ENCODE measurements around the gene IL1B. TPM values are rescaled to one million over a fixed set of nuclear protein-coding genes. Genes with fewer than 3 reads are reported as not detected.

The IL1B gene
- total RNA-seq, 4 donors from 2014 or later = 0.53 to 9.1 TPM; not detected in 2

DNA sequence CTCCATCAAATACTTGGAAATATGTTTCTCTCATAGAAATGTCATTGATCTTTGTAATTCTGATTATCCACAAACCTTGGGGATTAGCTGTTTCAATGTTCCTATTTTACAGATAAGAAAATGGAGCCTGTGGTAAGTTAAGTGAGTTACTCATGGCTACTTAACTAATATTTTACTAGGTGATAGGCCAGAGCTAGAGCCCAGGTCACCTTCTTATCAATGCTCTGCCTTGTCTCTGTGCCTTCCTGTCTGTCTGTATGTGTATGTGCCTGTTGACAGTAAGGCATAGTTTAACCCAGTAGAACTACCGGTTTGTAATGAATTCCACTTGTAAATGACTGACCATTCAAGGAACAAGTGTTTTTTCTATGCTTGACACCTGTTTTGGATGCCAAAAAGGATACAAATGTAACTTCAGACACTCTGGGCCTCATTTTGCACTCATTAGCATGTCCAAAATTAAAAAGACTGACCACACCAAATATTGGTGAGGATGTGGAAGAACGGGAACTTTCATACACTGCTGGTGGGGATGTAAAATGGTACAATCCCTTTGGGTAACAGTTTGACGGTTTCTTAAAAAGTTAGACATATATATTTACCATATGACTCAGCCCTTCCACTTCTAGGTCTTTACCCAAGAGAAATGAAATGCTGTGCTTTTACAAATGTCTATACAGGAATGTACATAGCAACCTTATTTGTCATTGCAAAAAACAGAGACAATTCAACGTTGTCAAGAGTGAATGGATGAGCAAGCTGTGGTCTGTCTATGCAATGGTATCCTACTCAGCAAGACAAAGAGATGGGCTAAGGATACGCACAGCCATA, 32.7 kb downstream of the IL1B start:
- H3K27ac ChIP-seq = no peak overlapping the region
- H3K27me3 ChIP-seq = no peaks in the 10 kb centered on the region
- no peak for DNase-seq

DNA sequence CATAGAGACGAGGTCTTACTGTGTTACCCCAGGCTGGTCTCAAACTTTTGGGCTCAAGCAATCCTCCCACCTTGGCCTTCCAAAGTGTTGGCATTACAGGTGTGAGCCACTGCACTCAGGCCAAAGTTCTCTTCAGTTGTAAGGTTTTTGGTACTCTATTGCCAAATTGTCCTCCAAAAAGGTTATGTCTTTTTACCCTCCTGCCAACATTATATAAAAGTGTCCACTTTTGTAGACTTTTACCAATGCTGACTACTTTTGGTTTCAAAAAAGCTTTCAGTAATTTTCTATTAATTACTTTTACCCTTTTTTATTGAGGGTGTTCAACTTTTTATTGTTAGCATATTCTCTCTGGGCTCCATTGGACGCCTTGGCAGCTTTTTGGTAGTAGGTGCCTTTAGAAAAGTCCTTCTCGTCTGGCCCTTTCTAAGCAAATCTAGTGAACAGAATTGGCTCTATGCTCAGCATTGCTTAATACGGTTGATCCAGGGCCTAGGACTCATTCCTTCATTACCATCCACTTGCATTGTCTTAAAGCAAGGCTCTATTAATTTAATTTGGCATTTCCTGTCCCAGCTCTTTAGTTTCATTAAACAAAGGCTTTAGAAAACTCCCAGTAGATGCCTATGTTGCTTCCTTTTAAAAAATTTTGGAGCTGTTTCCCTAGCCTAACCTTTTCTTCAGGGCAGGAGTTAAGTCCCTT, 35.5 kb downstream of the IL1B start:
- no peaks in the 10 kb centered on the region for H3K36me3 ChIP-seq
- H3K27ac ChIP-seq = no peak overlapping the region
- no peak for DNase-seq
- H3K4me3 ChIP-seq = no peak overlapping the region
- H3K4me1 ChIP-seq = no peaks in the 10 kb centered on the region
- TF ChIP-seq POLR2A (IDR thresholded peaks at IDR 0.05) (no peak), CTCF (IDR thresholded peaks at IDR 0.05) (no peak)
- H3K9me3 ChIP-seq = no peaks in the 10 kb centered on the region
- no peaks in the 10 kb centered on the region for H3K27me3 ChIP-seq

More for the DNA sequence above, 32.7 kb downstream of the IL1B start:
- Histone ChIP-seq H3K4me1 (no peaks in the 10 kb centered on the region), H3K9me3 (no peaks in the 10 kb centered on the region), H3K36me3 (no peaks in the 10 kb centered on the region), H3K4me3 (no peak overlapping the region)
- TF ChIP-seq POLR2A (IDR thresholded peaks at IDR 0.05) = no peak
- TF ChIP-seq CTCF (IDR thresholded peaks at IDR 0.05) = no peak

DNA sequence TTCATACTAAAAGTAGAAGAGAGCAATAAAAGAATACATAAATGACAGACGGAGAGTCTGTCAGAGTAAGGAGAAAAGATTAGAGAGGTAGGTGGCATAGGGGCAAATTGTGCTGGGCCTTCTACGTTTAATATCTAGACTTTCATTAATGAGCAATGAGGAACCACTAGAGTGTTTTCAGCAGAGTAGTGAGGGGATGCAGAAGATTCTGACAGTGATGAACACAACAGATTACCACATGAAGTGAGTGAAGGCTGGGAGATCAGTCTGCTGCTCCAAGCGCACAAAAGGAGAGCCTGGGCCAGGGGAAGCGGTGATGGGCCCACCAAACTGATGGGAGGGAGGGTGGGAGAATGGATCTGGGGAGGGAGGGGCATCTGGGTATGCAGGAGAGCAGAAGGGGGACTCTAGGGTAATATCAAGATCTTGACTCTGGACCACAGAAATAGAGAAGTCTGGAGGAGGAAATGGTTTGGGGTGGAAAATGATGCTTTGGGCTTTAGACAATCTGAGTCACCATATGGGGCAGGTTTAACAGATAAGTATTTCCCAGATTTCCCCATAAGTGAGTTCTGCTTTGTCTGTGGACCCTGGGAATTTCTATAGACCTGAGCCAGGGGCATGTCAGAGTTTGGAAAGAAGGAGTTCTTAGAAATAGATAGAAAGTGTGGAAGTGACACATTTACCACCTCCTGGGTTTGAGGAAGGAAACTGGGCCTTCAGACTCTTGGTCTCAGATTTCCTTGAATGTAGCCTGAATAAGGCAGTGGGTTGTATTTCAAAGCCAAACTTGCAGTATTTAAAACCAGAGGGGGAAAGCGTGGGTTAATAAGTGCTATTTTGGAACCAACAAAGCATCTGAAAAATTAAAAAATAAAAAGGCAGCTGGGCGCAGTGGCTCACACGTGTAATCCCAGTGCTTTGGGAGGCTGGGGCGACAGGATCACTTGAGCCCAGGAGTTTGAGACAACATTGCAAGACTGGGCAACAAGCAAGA, 37.3 kb downstream of the IL1B start:
- H3K9me3 ChIP-seq = no peaks in the 10 kb centered on the region
- no peak for DNase-seq
- H3K27me3 ChIP-seq = no peaks in the 10 kb centered on the region
- no peak overlapping the region for H3K4me3 ChIP-seq
- H3K36me3 ChIP-seq = no peaks in the 10 kb centered on the region
- peaks cover 0 to 7% (median 0%) of the 10 kb centered on the region in 4 donors for H3K4me1 ChIP-seq
- TF ChIP-seq POLR2A (IDR thresholded peaks at IDR 0.05) (no peak), CTCF (IDR thresholded peaks at IDR 0.05) (no peak)
- no peak overlapping the region for H3K27ac ChIP-seq

- Histone ChIP-seq H3K9me3 (no peaks in the 10 kb centered on the region), H3K27ac (no peak overlapping the region), H3K4me1 (peaks cover 0 to 8% (median 0%) of the 10 kb centered on the region in 4 donors), H3K36me3 (no peaks in the 10 kb centered on the region), H3K27me3 (no peaks in the 10 kb centered on the region), H3K4me3 (no peak overlapping the region)
- TF ChIP-seq POLR2A (IDR thresholded peaks at IDR 0.05) = no peak
- TF ChIP-seq CTCF (IDR thresholded peaks at IDR 0.05) = no peak
- DNase-seq = no peak
These were observed 40.1 kb downstream of the IL1B start for GRCh38 chr2:112796486-112796885.

DNA sequence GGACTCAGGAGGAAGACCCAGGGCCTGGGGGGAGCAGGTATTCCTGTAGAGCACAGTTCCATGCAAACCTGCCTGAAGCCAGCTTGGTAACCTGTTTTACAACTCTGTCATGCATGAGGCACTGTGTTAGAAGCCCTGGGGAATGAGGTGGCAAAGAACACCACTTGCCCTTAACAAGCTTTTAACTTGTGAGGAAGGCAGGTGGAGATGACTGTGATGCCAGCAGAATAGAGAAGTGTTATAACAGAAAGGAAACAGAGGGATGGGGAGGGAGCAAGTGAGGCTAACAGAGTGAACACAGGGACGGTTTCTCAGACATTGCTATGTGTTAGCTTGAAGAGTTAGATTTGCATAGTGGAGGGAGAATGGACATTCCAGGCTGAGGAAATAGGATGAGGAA, 40.8 kb downstream of the IL1B start:
- no peak for TF ChIP-seq POLR2A (IDR thresholded peaks at IDR 0.05)
- TF ChIP-seq CTCF (IDR thresholded peaks at IDR 0.05) = no peak
- Histone ChIP-seq H3K27ac (no peak overlapping the region), H3K9me3 (no peaks in the 10 kb centered on the region), H3K4me1 (peaks cover 0 to 8% (median 0%) of the 10 kb centered on the region in 4 donors), H3K36me3 (no peaks in the 10 kb centered on the region), H3K4me3 (no peak overlapping the region), H3K27me3 (no peaks in the 10 kb centered on the region)
- DNase-seq = no peak
